ENCODE data around the gene IFNAR1. TPM values are rescaled to one million over a fixed set of nuclear protein-coding genes. Genes with fewer than 3 reads are reported as not detected.

The IFNAR1 gene
- total RNA-seq, 4 donors from 2014 or later: 10.3 to 30.7 (median 28.9) TPM

DNA sequence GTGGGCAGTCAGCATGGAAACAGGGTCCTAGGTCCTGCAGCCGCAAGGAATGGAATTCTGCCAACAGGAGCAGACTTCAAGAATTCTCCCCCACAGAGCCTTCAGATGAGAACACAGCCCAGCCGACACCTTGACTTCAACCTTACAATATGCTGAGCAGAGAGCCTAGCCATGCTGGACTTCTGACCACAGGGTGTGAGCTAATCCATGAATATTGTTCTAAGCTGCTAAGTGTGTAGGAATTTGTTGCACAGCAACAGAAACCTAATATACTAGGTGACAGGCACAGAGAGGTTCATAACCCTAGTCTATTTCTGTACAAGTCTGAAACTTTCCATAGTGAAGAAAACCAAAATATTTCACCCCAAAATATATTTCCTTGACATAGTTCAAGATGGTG lies 45.5 kb downstream of the IFNAR1 start:
- Histone ChIP-seq H3K4me1 (peaks cover 0 to 17% (median 6%) of the 10 kb centered on the region in 4 donors), H3K27me3 (no peaks in the 10 kb centered on the region), H3K27ac (no peak overlapping the region), H3K9me3 (peaks cover 10 to 11% of the 10 kb centered on the region in 2 donors), H3K4me3 (no peak overlapping the region), H3K36me3 (no peaks in the 10 kb centered on the region)
- intact Hi-C loops (cut with DNase I; ENCODE audit: low total_unique reads): no loop called here
- TF ChIP-seq, protein P1, sequence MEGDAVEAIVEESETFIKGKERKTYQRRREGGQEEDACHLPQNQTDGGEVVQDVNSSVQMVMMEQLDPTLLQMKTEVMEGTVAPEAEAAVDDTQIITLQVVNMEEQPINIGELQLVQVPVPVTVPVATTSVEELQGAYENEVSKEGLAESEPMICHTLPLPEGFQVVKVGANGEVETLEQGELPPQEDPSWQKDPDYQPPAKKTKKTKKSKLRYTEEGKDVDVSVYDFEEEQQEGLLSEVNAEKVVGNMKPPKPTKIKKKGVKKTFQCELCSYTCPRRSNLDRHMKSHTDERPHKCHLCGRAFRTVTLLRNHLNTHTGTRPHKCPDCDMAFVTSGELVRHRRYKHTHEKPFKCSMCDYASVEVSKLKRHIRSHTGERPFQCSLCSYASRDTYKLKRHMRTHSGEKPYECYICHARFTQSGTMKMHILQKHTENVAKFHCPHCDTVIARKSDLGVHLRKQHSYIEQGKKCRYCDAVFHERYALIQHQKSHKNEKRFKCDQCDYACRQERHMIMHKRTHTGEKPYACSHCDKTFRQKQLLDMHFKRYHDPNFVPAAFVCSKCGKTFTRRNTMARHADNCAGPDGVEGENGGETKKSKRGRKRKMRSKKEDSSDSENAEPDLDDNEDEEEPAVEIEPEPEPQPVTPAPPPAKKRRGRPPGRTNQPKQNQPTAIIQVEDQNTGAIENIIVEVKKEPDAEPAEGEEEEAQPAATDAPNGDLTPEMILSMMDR (IDR thresholded peaks at IDR 0.05): no peak
- TF ChIP-seq POLR2AphosphoS5 (IDR thresholded peaks at IDR 0.05) (no peak), POLR2A (IDR thresholded peaks at IDR 0.05) (no peak), EP300 (IDR thresholded peaks at IDR 0.05; ENCODE audit: low read depth) (no peak)
- DNase-seq: peak; percentile 7
- in situ Hi-C loops (cut with MboI; ENCODE audit: low pct_ligation_motif_present in 1 of 4, low pct_unique_long_range_greater_than_20kb in 1 of 4, low sequenced_read_pairs in 3 of 4): no loop called here
- 84% methylated on average over 2 of the region's 2 CpGs; no CpG with 5 or more reads in 1 of the 2 donors for WGBS, 2 donors (ENCODE audit: low coverage in 1 of 2)

DNA sequence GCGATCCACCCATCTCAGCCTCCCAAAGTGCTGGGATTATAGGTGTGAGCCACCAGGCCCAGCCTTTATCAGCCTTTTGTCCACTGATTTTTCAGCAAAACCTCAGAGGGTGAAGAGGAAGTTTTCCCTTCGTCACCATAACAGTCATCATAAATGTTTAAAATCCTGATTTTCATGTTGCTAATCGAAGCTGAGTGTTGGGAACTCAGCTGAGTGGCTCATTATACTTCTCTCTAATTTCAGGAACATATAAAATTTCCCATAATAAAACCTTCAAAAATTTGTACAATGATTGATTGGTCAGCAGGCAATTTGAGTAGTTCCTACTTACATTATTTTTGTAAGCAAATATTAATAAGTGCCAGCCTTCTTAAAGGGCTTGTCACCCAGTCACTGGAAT lies 46.6 kb downstream of the IFNAR1 start:
- Histone ChIP-seq H3K4me1 (peaks cover 0 to 17% (median 6%) of the 10 kb centered on the region in 4 donors), H3K9me3 (peaks cover 10 to 11% of the 10 kb centered on the region in 2 donors), H3K27me3 (no peaks in the 10 kb centered on the region), H3K27ac (no peak overlapping the region), H3K36me3 (no peaks in the 10 kb centered on the region), H3K4me3 (no peak overlapping the region)
- intact Hi-C loops (cut with DNase I; ENCODE audit: low total_unique reads) (no loop called here), in situ Hi-C loops (cut with MboI; ENCODE audit: low pct_ligation_motif_present in 1 of 4, low pct_unique_long_range_greater_than_20kb in 1 of 4, low sequenced_read_pairs in 3 of 4) (no loop called here)
- 77 to 81% methylated on average over 2 to 3 of the region's 3 CpGs for WGBS, 2 donors (ENCODE audit: low coverage in 1 of 2)
- no peak for DNase-seq
- TF ChIP-seq EP300 (IDR thresholded peaks at IDR 0.05; ENCODE audit: low read depth) (no peak), POLR2AphosphoS5 (IDR thresholded peaks at IDR 0.05) (no peak)

- Histone ChIP-seq H3K4me1 (peaks cover 0 to 17% (median 6%) of the 10 kb centered on the region in 4 donors), H3K27ac (no peak overlapping the region), H3K9me3 (peaks cover under 1 to 1% of the 10 kb centered on the region in 2 donors), H3K27me3 (no peaks in the 10 kb centered on the region), H3K36me3 (no peaks in the 10 kb centered on the region), H3K4me3 (no peak overlapping the region)
- 88 to 92% methylated on average over 1 to 12 of the region's 12 CpGs for WGBS, 2 donors (ENCODE audit: low coverage in 1 of 2)
- in situ Hi-C loops (cut with MboI; ENCODE audit: low pct_ligation_motif_present in 1 of 4, low pct_unique_long_range_greater_than_20kb in 1 of 4, low sequenced_read_pairs in 3 of 4): no loop called here
- intact Hi-C loops (cut with DNase I; ENCODE audit: low total_unique reads): no loop called here
- peak; percentile 6 for DNase-seq
- TF ChIP-seq, protein P1 (IDR thresholded peaks at IDR 0.05): no peak
- TF ChIP-seq POLR2AphosphoS5 (IDR thresholded peaks at IDR 0.05) (no peak), POLR2A (IDR thresholded peaks at IDR 0.05) (no peak), EP300 (IDR thresholded peaks at IDR 0.05; ENCODE audit: low read depth) (no peak)
These were observed 47.8 kb downstream of the IFNAR1 start for GRCh38 chr21:33372582-33372981.

GRCh38 chr21:33373451-33373850 lies 48.7 kb downstream of the IFNAR1 start:
- Histone ChIP-seq H3K36me3 (no peaks in the 10 kb centered on the region), H3K27me3 (no peaks in the 10 kb centered on the region), H3K27ac (peak overlapping the region; percentile 4 to 73 (median 50)), H3K4me1 (peaks cover 0 to 17% (median 6%) of the 10 kb centered on the region in 4 donors), H3K9me3 (no peaks in the 10 kb centered on the region), H3K4me3 (no peak overlapping the region)
- intact Hi-C loops (cut with DNase I; ENCODE audit: low total_unique reads) (no loop called here), in situ Hi-C loops (cut with MboI; ENCODE audit: low pct_ligation_motif_present in 1 of 4, low pct_unique_long_range_greater_than_20kb in 1 of 4, low sequenced_read_pairs in 3 of 4) (no loop called here)
- TF ChIP-seq, protein P1 (IDR thresholded peaks at IDR 0.05): no peak
- TF ChIP-seq POLR2A (IDR thresholded peaks at IDR 0.05): no peak
- no peak for TF ChIP-seq POLR2AphosphoS5 (IDR thresholded peaks at IDR 0.05)
- TF ChIP-seq EP300 (IDR thresholded peaks at IDR 0.05; ENCODE audit: low read depth): no peak
- WGBS, 2 donors (ENCODE audit: low coverage in 1 of 2): 60 to 87% methylated on average over 1 to 2 of the region's 2 CpGs
- peak; percentile 2 for DNase-seq

DNA sequence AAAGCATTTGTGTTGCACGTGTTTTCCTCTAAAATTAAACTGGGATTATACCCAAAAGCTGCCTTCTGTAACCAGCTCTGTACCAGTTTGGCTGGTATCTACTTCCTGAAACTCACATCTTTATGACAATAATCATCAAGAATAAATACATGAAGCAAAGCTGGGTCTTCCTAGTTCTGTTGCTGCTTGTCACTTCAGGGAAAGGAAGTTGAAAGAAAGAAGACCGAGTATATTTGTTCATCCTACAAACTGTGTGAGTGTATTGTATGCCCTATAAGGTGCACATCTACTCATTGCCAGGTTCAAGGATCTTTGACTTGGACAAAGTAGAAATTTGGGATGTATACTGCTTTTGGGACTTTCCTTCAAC lies 49.3 kb downstream of the IFNAR1 start:
- intact Hi-C loops (cut with DNase I; ENCODE audit: low total_unique reads): no loop called here
- TF ChIP-seq POLR2AphosphoS5 (IDR thresholded peaks at IDR 0.05): no peak
- no peak for TF ChIP-seq EP300 (IDR thresholded peaks at IDR 0.05; ENCODE audit: low read depth)
- TF ChIP-seq POLR2A (IDR thresholded peaks at IDR 0.05): no peak
- TF ChIP-seq, protein P1 (IDR thresholded peaks at IDR 0.05): no peak
- in situ Hi-C loops (cut with MboI; ENCODE audit: low pct_ligation_motif_present in 1 of 4, low pct_unique_long_range_greater_than_20kb in 1 of 4, low sequenced_read_pairs in 3 of 4): no loop called here

More for the DNA sequence above, 49.3 kb downstream of the IFNAR1 start:
- Histone ChIP-seq H3K9me3 (no peaks in the 10 kb centered on the region), H3K4me1 (peaks cover 0 to 17% (median 6%) of the 10 kb centered on the region in 4 donors), H3K4me3 (no peak overlapping the region), H3K36me3 (no peaks in the 10 kb centered on the region), H3K27me3 (no peaks in the 10 kb centered on the region), H3K27ac (peak overlapping the region; percentile 4 to 73 (median 52))
- DNase-seq: no peak
- 31 to 32% methylated on average over 2 of the region's 2 CpGs for WGBS, 2 donors (ENCODE audit: low coverage in 1 of 2)

Measured in transverse colon (tissue), 4 donors.